DMS53 treated with DMSO at 0.1 percent for 48 hours (cell line): ENCODE measurements around the gene PTPRN2.

Experiments
- DNase-seq: peaks from one replicate; lab custom pipeline; 2025; ENCODE audit not compliant: unreplicated experiment; lab: John Stamatoyannopoulos, UW

Gene PTPRN2

GRCh38 chr7:157800281-157800680 is 787.3 kb downstream of the PTPRN2 start:
- no peak for DNase-seq

DNA sequence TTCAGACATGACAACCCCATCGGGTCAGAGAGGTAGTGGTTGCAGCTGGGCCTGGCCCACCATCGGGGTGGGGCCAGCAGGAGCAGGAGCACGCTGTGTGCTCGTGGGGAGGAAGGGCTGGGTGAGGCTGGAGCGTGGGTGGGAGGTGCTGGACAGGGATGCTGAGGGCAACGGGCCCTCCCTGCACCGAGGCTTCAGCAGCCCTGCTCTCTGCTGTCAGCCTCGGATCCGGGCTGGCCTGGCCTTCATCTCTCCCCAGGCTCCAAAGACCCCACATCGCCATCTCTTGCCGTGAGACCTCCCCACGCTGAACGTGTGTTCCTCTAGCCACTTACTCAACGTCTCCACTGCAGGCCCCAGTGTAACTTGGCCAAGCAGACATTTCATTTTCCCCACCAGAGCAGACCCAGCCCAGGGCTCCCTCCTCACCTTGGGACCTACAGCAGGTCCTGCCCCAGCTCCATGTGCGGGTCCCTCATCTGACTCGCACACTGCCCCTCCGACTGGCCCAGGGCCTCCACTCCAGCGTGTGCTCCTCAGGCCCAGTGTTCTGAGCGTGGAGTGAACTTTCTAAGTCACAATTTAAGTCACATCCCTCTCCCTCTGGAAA is 788.4 kb downstream of the PTPRN2 start:
- DNase-seq: no peak

- no peak for DNase-seq
Measured at GRCh38 chr7:157797361-157797760, 790.3 kb downstream of the PTPRN2 start.

DNA sequence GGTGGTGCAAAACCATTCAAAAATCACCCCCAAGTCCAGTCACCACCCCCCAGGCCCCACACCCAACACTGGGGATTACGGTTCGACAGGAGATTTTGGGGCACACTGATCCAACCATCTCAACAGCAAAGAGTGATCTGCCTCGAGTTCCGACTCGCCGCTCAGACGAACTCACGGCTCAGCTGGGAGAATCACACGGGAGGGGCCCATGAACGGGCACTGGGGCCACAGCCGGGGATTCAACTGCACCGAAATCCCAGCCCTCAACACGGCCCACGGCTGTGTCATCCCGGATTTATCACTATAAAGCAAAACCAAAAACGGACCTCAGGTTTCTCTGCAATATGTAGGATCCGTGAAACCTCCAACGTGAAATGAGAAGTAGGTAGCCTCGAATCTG is 790.8 kb downstream of the PTPRN2 start:
- no peak for DNase-seq

GRCh38 chr7:157795643-157796042 is 792.0 kb downstream of the PTPRN2 start:
- DNase-seq: no peak

- DNase-seq: no peak
Measured at GRCh38 chr7:157795199-157795598, 792.4 kb downstream of the PTPRN2 start.

DNA sequence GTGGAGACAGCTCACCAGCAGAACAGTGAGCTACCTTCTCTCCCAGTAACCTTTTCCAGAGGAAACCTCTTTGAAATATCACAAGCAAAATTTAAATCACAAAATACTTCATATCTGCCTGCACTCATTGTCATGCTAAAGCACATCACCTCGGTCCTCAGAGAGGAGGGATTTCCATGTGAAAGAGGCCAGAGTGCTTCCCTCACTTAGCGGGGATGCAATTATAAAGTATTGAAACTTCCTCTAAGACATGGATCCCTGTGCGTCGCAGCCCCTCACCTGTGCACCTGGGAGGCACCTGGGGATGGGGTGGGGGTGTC is 792.9 kb downstream of the PTPRN2 start:
- DNase-seq: no peak

DNA sequence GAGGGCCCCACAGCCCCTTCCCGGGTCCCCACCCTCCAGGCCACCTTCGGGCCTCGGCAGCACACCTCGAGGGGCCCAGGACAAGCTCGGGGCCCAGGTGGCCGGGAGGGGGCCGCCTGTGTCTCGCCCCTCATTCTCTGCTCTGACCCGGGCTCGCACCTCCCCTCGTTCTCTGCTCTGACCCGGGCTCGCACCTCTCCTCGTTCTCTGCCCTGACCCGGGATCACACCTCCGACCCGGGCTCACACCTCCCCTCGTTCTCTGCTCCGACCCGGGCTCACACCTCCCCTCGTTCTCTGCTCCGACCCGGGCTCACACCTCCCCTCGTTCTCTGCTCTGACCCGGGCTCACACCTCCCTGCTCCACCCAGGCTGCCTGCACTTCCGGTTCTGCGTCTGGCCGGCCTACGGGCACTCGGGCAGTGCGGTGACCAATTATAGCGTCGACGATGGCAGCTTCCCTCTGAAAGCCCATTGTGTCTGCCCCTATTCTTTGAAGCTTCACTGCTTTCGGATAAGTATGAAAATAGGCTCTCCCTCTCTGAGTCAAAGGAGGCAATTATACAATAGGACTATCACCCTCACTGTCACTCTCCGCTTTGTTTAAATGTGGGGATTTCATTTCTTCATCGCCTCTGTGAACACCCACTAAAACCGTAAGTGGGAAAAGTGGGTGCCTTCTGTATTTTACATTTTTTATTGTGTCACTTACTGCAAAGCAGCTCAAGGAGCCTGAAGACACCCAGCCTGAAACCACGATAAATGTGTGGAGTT is 793.5 kb downstream of the PTPRN2 start:
- DNase-seq: no peak

- DNase-seq: no peak
Measured at GRCh38 chr7:157793087-157793353, 794.6 kb downstream of the PTPRN2 start.

DNA sequence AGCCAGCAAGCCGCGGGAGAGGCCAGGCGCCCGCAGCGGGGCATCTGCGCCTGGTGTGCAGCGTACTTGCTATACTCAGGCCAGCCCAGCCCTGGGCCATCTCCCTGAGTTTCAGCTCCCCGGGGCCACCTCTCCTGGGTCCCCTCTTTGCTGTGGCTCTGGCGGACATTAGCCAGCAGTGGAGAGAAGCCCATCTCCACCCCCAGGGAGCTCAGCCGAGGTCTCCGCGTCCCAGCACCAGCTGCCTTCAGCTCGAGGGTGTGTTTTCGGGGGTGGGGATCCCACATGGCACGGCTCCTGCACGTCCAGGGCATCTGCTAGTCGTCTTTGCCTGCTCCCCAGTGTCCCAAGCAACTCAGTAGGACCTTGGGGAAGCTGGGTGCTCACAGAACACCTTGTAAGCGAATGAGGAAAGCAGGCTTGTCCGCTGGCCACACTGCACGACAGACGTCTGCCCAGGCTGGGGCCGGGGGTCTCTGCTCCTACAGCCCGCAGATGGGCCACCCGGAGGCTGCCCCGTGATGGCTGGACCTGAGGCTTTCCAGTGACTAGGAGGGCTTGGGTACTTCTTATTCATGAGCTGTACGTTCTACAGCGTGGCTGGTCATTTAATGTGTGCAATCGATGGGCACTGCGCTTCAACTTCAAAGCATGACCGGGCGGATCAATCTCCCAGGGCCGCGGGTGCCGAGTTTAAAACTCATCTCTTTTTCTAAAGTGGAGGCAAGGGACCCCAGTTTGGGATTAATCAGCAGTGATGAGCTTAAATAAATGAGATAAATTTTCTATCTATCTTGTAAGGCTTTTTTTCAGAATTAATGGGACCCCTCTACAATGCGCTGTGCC is 795.2 kb downstream of the PTPRN2 start:
- no peak for DNase-seq

GRCh38 chr7:157791666-157792065 is 796.0 kb downstream of the PTPRN2 start:
- no peak for DNase-seq

DNA sequence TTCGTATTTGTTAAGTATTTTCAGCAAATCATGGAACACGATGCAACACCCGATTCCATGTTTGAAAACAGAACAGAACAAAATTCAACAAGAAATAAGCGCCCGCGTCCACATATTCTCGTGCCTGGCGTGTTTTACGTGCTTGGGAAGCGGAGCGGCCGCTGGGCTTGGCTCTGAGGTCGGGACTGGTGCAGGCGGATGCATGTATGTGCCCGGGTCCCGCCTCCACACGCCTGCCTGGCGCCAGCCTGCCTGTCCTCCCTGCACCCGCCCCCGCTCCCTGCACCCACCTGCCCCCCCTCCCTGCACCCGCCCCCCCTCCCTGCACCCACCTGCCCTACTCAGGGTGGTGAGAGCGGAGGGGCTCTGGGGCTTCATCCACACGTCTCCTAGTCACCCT is 796.4 kb downstream of the PTPRN2 start:
- DNase-seq: no peak

DNA sequence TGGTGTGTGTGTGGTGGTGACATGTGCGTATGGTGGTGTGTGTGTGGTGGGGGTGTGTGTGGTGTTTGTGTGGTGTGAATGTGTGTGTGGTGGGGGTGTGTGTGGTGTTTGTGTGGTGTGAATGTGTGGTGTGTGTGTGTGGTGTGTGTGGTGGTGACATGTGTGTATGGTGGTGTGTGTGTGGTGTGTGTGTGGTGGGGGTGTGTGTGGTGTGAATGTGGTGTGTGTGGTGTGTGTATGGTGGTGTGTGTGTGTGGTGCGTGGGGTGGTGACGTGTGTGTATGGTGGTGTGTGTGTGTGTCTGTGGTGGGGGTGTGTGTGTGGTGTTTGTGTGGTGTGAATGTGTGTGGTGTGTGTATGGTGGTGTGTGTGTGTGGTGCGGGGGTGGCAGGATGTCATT is 797.7 kb downstream of the PTPRN2 start:
- DNase-seq: no peak

DNA sequence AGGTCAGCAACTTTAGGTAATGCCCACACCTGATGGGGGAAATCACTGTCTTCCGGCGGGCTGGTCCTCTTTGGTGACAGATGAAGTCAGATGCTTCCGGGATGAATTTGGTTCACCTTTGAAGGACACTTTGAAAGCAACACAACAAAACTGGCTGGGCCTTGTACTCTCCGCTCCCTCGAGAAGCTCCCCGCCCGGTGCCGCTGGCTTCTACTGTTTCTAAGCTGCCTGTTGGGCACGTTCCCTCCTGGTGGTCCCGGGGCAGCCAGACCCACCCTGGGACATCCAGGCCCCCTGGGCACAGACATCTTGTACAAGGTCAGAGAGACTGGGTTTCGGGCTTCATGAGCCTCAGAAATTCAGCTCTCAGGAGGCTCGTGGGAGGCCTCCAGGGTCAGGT is 798.5 kb downstream of the PTPRN2 start:
- DNase-seq: no peak

GRCh38 chr7:157788573-157788972 is 799.0 kb downstream of the PTPRN2 start:
- no peak for DNase-seq

GRCh38 chr7:157787275-157787701 is 800.3 kb downstream of the PTPRN2 start:
- DNase-seq: no peak

GRCh38 chr7:157786375-157787274 is 801.0 kb downstream of the PTPRN2 start:
- DNase-seq: no peak

DNA sequence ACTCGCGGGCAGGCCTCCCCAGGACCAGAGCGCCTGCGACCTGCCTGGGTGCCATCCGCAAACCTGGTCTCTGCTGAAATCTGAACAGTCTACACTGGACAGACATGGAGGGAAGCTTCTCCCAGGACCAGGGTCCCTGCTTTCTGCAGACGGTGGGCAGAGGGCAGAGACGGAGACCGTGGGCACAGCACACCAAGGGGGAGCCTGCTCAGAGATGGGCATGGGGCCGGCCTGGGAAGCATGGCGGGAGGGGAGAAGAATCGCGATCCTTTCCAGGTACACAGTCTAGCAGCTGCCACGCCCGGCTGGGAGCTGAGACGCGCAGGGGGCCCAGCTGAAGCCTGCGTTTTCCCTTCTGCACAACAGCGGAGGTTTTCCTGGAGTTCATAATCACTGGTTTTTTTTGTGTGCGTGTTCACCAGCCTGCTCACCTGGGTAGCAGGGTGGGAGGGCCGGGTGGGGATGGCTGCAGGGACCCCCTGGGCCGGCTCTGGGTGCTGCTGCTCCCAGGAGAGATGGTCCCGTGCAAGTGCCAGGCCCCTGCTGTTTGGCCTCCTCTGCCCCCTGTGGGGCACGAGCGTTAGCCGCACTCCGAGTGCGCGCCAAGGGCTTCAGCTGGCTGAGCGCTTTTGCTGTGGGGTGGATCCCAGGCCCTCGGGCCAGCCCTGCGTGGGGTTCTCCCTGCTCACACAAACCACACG is 802.0 kb downstream of the PTPRN2 start:
- DNase-seq: no peak

DNA sequence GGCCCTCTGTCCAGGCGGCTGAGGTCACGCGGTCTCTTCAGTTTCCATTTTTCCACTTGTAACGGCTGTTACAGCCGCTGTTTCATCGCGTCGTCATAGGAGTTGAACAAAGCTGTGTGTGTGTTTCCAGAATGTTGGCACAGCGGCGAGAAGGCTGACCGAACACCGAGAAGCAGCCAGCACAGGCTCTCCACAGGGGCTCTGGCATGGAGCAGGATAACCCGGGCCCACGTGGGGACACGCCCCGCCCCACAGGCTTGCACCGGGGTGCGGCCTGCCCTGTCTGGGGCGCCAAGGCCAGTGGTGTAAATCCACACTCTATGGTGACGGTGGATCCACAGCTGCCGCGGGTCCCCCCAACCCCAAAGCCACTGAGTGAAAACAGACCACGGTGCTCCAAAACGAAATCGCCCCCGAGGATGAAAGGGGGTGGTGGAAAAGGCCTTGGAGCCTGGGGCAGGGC is 802.6 kb downstream of the PTPRN2 start:
- DNase-seq: no peak

DNA sequence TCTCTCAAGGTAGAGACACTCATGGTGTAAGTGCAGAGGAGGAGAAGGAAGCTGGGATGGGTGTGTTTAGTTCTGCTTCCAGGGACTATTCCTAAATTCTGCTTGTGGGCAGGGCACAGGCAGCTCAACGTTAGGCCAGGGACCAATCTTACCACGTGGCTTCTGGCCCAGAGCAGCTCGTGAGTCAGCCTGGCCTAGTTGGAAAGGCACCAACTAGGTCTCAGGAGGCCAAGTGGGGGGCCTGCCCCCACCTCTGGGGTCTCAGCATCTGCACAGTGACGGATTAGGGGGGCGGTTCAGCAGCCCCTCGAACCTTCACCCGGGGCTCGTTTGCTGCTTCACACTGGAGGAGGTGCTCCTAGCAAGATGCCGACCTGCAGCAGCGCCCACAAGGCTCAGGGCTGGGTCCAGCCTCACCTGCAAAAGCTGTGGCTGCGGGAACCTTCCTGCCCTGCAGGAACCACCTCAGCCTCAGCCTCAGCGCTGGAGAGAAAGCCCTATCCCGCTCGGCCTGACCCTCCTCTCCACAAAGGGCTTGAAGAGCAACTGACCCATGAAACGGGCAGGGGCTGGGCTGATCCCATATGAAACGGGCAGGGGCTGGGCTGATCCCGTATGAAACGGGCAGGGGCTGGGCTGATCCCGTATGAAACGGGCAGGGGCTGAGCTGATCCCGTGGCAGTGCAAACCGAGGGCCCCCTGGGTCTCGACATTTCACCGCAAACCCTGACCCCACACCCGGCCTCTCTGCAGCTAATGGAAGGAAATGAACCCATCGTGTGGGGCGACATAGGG is 803.4 kb downstream of the PTPRN2 start:
- no peak for DNase-seq
